Nephron (organoid): Measurements from ENCODE around the gene GCM1.

Experiments
- H3K27ac Mint-ChIP-seq, 3 experiments: 2 replicates each; pipeline ENCODE4 v1.8.0; 2020; ENCODE audit warnings: mixed read lengths in 3 of 3, mild to moderate bottlenecking in 2 of 3, moderate library complexity in 1 of 3
- H3K27me3 Mint-ChIP-seq: 2 replicates; pipeline ENCODE4 v1.8.0; 2021; ENCODE audit warnings: low read depth, mild to moderate bottlenecking, moderate library complexity, mixed read lengths
- H3K36me3 Mint-ChIP-seq: 2 replicates; pipeline ENCODE4 v1.8.0; 2020; ENCODE audit warnings: low read depth, mixed read lengths
- H3K4me1 Mint-ChIP-seq: 2 replicates; pipeline ENCODE4 v1.8.0; 2020; ENCODE audit warnings: mixed read lengths
- H3K4me3 Mint-ChIP-seq, 3 experiments: 2 replicates each; pipeline ENCODE4 v1.8.0; 2020; ENCODE audit warnings: mild to moderate bottlenecking in 3 of 3, mixed read lengths in 3 of 3, moderate library complexity in 2 of 3
- H3K9me3 Mint-ChIP-seq: 2 replicates; pipeline ENCODE4 v1.8.0; 2020; ENCODE audit warnings: mixed read lengths
- TF ChIP-seq, protein P1 (sequence below), 3 experiments: fragments of 200-600 bp; sonication (generic); IDR thresholded peaks; one replicate each; pipeline ENCODE4 v1.5.0; 2021; ENCODE audit warnings: antibody characterized with exemption in 3 of 3; ENCODE audit not compliant: unreplicated experiment in 3 of 3

Gene GCM1

DNA sequence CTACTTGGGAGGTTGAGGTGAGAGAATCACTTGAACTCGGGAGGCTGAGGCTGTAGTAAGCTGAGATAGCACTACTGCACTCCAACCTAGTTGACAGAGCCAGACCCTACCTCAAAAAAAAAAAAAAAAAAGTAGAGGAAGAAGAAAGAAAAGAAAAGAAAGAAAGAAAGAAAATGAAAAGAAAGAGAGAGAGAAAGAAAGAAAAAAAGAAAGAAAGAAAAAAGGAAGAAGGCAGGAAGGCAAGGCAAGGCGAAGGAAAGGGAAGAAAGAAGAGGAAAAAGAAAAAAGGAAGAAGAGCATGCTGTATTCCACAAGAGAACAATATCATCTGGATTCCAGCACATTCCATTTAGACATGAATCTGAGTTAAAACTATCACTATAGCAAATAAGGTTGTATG is 3.8 kb downstream of the GCM1 start:
- Mint-ChIP-seq H3K27ac (no peak overlapping the region), H3K9me3 (no peaks in the 10 kb centered on the region), H3K4me3 (no peak overlapping the region), H3K4me1 (no peaks in the 10 kb centered on the region), H3K27me3 (no peaks in the 10 kb centered on the region), H3K36me3 (no peaks in the 10 kb centered on the region)
- TF ChIP-seq, protein P1, sequence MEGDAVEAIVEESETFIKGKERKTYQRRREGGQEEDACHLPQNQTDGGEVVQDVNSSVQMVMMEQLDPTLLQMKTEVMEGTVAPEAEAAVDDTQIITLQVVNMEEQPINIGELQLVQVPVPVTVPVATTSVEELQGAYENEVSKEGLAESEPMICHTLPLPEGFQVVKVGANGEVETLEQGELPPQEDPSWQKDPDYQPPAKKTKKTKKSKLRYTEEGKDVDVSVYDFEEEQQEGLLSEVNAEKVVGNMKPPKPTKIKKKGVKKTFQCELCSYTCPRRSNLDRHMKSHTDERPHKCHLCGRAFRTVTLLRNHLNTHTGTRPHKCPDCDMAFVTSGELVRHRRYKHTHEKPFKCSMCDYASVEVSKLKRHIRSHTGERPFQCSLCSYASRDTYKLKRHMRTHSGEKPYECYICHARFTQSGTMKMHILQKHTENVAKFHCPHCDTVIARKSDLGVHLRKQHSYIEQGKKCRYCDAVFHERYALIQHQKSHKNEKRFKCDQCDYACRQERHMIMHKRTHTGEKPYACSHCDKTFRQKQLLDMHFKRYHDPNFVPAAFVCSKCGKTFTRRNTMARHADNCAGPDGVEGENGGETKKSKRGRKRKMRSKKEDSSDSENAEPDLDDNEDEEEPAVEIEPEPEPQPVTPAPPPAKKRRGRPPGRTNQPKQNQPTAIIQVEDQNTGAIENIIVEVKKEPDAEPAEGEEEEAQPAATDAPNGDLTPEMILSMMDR (IDR thresholded peaks at IDR 0.05; ENCODE audit: unreplicated experiment in 3 of 3), result no peak

DNA sequence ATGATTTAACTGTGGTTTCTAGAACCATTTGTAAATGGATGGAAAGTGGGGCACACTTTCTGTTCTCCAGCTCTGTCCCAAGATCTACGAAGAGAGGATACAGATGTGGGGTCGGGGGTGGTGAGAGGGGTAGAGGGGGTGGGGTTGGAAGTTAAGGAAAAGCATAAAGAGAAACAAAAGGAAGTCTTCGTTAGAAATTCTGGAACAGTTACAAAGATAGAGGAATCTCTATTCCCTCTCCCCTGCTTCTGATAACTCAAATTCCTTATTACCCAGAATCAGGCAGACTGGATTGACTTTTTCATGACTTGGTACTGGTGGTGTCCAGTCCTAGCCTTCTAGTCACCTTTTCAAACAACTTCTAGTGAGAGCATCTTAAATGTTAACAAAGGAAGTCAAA is 4.9 kb downstream of the GCM1 start:
- H3K9me3 Mint-ChIP-seq, result no peaks in the 10 kb centered on the region
- TF ChIP-seq, protein P1 (IDR thresholded peaks at IDR 0.05; ENCODE audit: unreplicated experiment in 3 of 3), result no peak
- no peaks in the 10 kb centered on the region for H3K27me3 Mint-ChIP-seq

DNA sequence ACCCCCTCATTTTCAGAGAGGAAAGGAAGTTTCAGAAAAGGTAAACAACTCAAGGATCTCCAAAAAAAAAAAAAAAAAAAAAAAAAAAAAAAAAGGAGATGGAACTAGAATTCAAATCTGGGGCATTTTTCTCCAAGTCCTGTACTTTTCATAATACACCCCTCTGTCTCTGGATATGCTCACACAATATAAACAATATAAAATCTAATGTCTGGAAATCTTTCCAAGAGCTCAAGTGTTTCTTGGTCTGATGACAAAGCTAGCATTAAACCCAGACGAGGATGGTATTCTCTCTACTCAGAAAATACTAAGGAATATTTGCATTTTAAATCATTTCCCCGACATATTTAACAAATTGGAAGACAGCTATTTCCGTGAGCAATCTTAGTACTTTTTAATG is 5.8 kb downstream of the GCM1 start:
- no peaks in the 10 kb centered on the region for H3K4me1 Mint-ChIP-seq
- H3K36me3 Mint-ChIP-seq, result no peaks in the 10 kb centered on the region
- no peaks in the 10 kb centered on the region for H3K27me3 Mint-ChIP-seq
- H3K9me3 Mint-ChIP-seq, result no peaks in the 10 kb centered on the region
- TF ChIP-seq, protein P1 (IDR thresholded peaks at IDR 0.05; ENCODE audit: unreplicated experiment in 3 of 3), result no peak
- H3K27ac Mint-ChIP-seq, result no peak overlapping the region
- H3K4me3 Mint-ChIP-seq, result no peak overlapping the region

More for the DNA sequence above, 4.9 kb downstream of the GCM1 start:
- Mint-ChIP-seq H3K27ac (no peak overlapping the region), H3K36me3 (no peaks in the 10 kb centered on the region), H3K4me1 (no peaks in the 10 kb centered on the region), H3K4me3 (no peak overlapping the region)

DNA sequence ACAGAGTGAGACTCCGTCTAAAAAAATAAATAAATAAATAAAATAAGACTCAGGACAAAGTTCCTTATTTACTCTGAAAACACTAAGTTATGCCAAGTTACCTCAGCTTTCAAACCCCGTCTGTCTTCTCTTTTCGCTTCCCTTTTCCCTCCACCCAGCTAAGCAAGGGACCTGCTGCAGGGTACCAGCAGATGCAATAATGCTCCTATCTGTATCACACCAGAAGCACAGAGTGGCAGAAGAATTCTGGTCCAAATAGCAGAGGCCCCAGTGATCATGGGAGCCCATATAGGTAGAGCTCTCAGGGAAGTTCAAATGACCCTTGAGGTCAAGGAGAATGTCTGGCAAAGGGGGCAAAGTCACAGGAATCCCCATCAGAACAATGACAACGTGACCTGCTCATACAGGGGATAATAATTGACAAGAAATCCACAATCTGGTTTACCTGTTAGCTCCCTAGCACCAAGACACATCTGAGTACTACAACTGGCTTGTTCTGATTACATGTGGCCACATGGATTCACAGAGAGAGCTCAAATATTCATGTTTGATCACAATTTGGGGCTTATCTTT is 8.7 kb downstream of the GCM1 start:
- TF ChIP-seq, protein P1 (IDR thresholded peaks at IDR 0.05; ENCODE audit: unreplicated experiment in 3 of 3), result no peak
- Mint-ChIP-seq H3K27ac (no peak overlapping the region), H3K36me3 (no peaks in the 10 kb centered on the region), H3K27me3 (peaks cover 5% of the 10 kb centered on the region), H3K9me3 (no peaks in the 10 kb centered on the region), H3K4me1 (no peaks in the 10 kb centered on the region), H3K4me3 (no peak overlapping the region)

DNA sequence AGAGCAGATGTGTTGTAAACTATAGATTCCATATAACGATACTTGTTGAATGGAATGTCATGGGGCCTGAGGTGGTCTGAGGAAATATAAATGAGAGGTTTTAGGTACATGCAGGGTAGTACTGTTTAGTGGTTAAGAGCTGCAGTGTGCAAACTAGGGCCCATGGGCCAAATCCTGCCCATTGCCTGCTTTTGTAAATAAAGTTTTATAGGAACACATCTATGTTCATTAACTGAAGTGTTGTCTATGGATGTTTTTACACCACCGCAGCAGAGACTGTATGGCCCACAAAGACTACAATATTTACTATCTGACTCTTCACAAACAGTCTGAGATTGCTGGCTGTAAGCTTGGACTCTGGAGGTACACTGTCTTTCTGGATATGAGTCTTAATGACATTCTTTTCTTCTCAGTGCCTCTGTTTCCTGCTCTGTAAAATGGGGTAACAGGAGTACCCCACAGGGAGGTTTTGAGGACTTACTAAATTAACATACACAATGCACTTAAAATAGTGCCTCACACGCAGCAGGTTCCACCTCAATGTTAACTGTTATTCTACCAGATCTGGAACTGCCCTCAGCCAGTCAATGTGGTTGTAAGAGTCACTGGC is 12.5 kb downstream of the GCM1 start:
- no peak overlapping the region for H3K27ac Mint-ChIP-seq
- no peaks in the 10 kb centered on the region for H3K36me3 Mint-ChIP-seq
- no peaks in the 10 kb centered on the region for H3K9me3 Mint-ChIP-seq
- no peak overlapping the region for H3K4me3 Mint-ChIP-seq
- TF ChIP-seq, protein P1 (IDR thresholded peaks at IDR 0.05; ENCODE audit: unreplicated experiment in 3 of 3), result no peak
- peaks cover 5% of the 10 kb centered on the region for H3K27me3 Mint-ChIP-seq
- H3K4me1 Mint-ChIP-seq, result no peaks in the 10 kb centered on the region
